GM10266 (cell line): Measurements from ENCODE around the gene ARMC9.

Source experiments
- DNase-seq: peaks from one replicate; pipeline ENCODE4 v3.0.0; 2012; ENCODE audit errors: extremely low spot score
- CTCF ChIP-seq: IDR thresholded peaks from 2 replicates; pipeline ENCODE4 v1.5.1; 2012; ENCODE audit warnings: mild to moderate bottlenecking, low read depth; ENCODE audit not compliant: control insufficient read depth, insufficient read depth; ENCODE audit errors: missing control alignments

The ARMC9 gene

GRCh38 chr2:231351648-231352047, 153.2 kb downstream of the ARMC9 start:
- no peak for DNase-seq
- no peak for TF ChIP-seq CTCF

GRCh38 chr2:231353469-231353868, 155.0 kb downstream of the ARMC9 start:
- no peak for TF ChIP-seq CTCF
- DNase-seq = no peak

- no peak for TF ChIP-seq CTCF
- no peak for DNase-seq
Measured at GRCh38 chr2:231355508-231356465, 157.4 kb downstream of the ARMC9 start.

- no peak for TF ChIP-seq CTCF
- DNase-seq = no peak
Measured at GRCh38 chr2:231356466-231356844, 158.0 kb downstream of the ARMC9 start.

- TF ChIP-seq CTCF = no peak
- no peak for DNase-seq
Measured at GRCh38 chr2:231357048-231357447, 158.6 kb downstream of the ARMC9 start.

- DNase-seq = no peak
- no peak for TF ChIP-seq CTCF
Measured at GRCh38 chr2:231357931-231358330, 159.5 kb downstream of the ARMC9 start.

GRCh38 chr2:231359441-231359840, 161.0 kb downstream of the ARMC9 start:
- DNase-seq = no peak

More at GRCh38 chr2:231359441-231359840, 161.0 kb downstream of the ARMC9 start:
- no peak for TF ChIP-seq CTCF
